ENCODE data around the gene SEC24D.
"Not testable (repeated sequence)": the region's sequence is repeated elsewhere in the genome, so short reads cannot be mapped to it uniquely, and the experiment has no call there.

SEC24D gene

GRCh38 chr4:118783887-118784286 lies 52.0 kb downstream of the SEC24D start:
- H3K4me3 ChIP-seq (ENCODE audit: low read depth, low read length) = no peak overlapping the region
- no peak for TF ChIP-seq CTCF (IDR thresholded peaks at IDR 0.05; ENCODE audit: borderline replicate concordance, insufficient read depth, low read depth, low read length)

- H3K4me3 ChIP-seq (ENCODE audit: low read depth, low read length) = not testable (repeated sequence)
Observed at GRCh38 chr4:118782886-118783285, 53.0 kb downstream of the SEC24D start.

GRCh38 chr4:118777649-118778048 lies 58.3 kb downstream of the SEC24D start:
- not testable (repeated sequence) for H3K4me3 ChIP-seq (ENCODE audit: low read depth, low read length)

GRCh38 chr4:118776955-118777640 lies 58.8 kb downstream of the SEC24D start:
- H3K4me3 ChIP-seq (ENCODE audit: low read depth, low read length) = not testable (repeated sequence)

- no peak for TF ChIP-seq CTCF (IDR thresholded peaks at IDR 0.05; ENCODE audit: borderline replicate concordance, insufficient read depth, low read depth, low read length)
- H3K4me3 ChIP-seq (ENCODE audit: low read depth, low read length) = no peak overlapping the region
Observed at GRCh38 chr4:118776157-118776954, 59.6 kb downstream of the SEC24D start.

- no peak for TF ChIP-seq CTCF (IDR thresholded peaks at IDR 0.05; ENCODE audit: borderline replicate concordance, insufficient read depth, low read depth, low read length)
- H3K4me3 ChIP-seq (ENCODE audit: low read depth, low read length) = no peak overlapping the region
Observed at GRCh38 chr4:118775405-118775804, 60.5 kb downstream of the SEC24D start.

GRCh38 chr4:118774989-118775388 lies 60.9 kb downstream of the SEC24D start:
- H3K4me3 ChIP-seq (ENCODE audit: low read depth, low read length) = no peak overlapping the region
- TF ChIP-seq CTCF (IDR thresholded peaks at IDR 0.05; ENCODE audit: borderline replicate concordance, insufficient read depth, low read depth, low read length) = no peak

- no peak overlapping the region for H3K4me3 ChIP-seq (ENCODE audit: low read depth, low read length)
- TF ChIP-seq CTCF (IDR thresholded peaks at IDR 0.05; ENCODE audit: borderline replicate concordance, insufficient read depth, low read depth, low read length) = no peak
Observed at GRCh38 chr4:118774321-118774720, 61.6 kb downstream of the SEC24D start.

Data from GM12875 (cell line).